HUES48 (cell line): Measurements from ENCODE around the gene NABP1.

Experiments used
- H3K27ac ChIP-seq: one replicate; pipeline ENCODE4 v1.7.0; 2013; ENCODE audit warnings: low read depth, low read length, inconsistent platforms
- H3K27me3 ChIP-seq: 2 replicates; pipeline ENCODE4 v1.6.1; 2013; ENCODE audit warnings: mild to moderate bottlenecking, low read length; ENCODE audit not compliant: control insufficient read depth, insufficient read depth
- H3K36me3 ChIP-seq: 2 replicates; pipeline ENCODE4 v1.6.1; 2013; ENCODE audit warnings: low read length; ENCODE audit not compliant: control insufficient read depth, insufficient read depth
- H3K4me1 ChIP-seq: 2 replicates; pipeline ENCODE4 v1.6.1; 2013; ENCODE audit warnings: mild to moderate bottlenecking, low read length; ENCODE audit not compliant: control insufficient read depth, insufficient read depth
- H3K4me3 ChIP-seq: 2 replicates; pipeline ENCODE4 v1.5.1; 2013; ENCODE audit warnings: mild to moderate bottlenecking, low read depth, low read length
- H3K9ac ChIP-seq: 2 replicates; pipeline ENCODE4 v1.6.1; 2013; ENCODE audit warnings: mild to moderate bottlenecking, low read depth, low read length, moderate library complexity
- H3K9me3 ChIP-seq: 2 replicates; pipeline ENCODE4 v1.6.1; 2013; ENCODE audit warnings: low read length; ENCODE audit not compliant: control insufficient read depth, insufficient read depth

The NABP1 gene, protein sequence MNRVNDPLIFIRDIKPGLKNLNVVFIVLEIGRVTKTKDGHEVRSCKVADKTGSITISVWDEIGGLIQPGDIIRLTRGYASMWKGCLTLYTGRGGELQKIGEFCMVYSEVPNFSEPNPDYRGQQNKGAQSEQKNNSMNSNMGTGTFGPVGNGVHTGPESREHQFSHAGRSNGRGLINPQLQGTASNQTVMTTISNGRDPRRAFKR

GRCh38 chr2:191677646-191678436 is at the start of gene NABP1:
Gene NABP1, plus strand, starts transcription at chr2:191678136. Its CDS starts 479 bp downstream, at chr2:191678615.
- peaks cover 10% of the 10 kb centered on the region; the same call in 1 of the 2 replicates for H3K4me1 ChIP-seq

GRCh38 chr2:191629001-191629453 is 48.9 kb upstream of the NABP1 start:
- H3K9ac ChIP-seq = no peak overlapping the region
- H3K27me3 ChIP-seq = no peaks in the 10 kb centered on the region
- H3K4me3 ChIP-seq = no peak overlapping the region
- H3K27ac ChIP-seq = no peak overlapping the region
- no peaks in the 10 kb centered on the region for H3K9me3 ChIP-seq
- H3K4me1 ChIP-seq = no peaks in the 10 kb centered on the region
- H3K36me3 ChIP-seq = no peaks in the 10 kb centered on the region

More at GRCh38 chr2:191677646-191678436, at the start of gene NABP1:
- Histone ChIP-seq H3K36me3 (peaks cover 7% of the 10 kb centered on the region), H3K9ac (peak within 1 kb of the TSS; percentile 70), H3K27me3 (peaks cover 12% of the 10 kb centered on the region), H3K9me3 (no peaks in the 10 kb centered on the region), H3K27ac (peak within 1 kb of the TSS; percentile 79), H3K4me3 (peak within 1 kb of the TSS; percentile 84)

- Histone ChIP-seq H3K4me1 (no peaks in the 10 kb centered on the region), H3K9me3 (no peaks in the 10 kb centered on the region), H3K4me3 (no peak overlapping the region), H3K27me3 (no peaks in the 10 kb centered on the region), H3K36me3 (no peaks in the 10 kb centered on the region), H3K9ac (no peak overlapping the region), H3K27ac (no peak overlapping the region)
These were observed 47.8 kb upstream of the NABP1 start for GRCh38 chr2:191629976-191630712.

DNA sequence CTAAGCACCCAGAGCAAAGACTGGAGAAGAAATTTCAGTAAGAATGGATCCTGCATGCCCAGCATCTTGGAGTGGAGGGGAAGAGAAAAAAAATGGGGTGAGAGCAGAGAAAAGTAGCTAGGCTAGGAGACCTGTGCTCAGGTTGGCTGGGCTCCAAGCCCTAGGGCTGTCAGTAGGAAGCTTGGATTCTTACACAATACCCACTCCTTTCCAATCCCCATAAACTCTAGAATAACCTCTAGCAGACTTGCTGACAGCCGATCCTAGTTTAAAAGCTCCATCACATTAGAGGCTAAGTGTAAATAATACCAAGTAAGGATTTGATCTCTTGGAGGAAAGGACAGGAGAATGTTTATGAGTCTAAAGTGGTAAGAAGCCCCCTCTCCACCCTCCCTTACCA is 46.2 kb upstream of the NABP1 start:
- Histone ChIP-seq H3K9ac (no peak overlapping the region), H3K9me3 (no peaks in the 10 kb centered on the region), H3K36me3 (no peaks in the 10 kb centered on the region), H3K4me3 (no peak overlapping the region), H3K27me3 (no peaks in the 10 kb centered on the region), H3K27ac (no peak overlapping the region), H3K4me1 (no peaks in the 10 kb centered on the region)

- Histone ChIP-seq H3K9ac (no peak overlapping the region), H3K9me3 (no peaks in the 10 kb centered on the region), H3K27ac (no peak overlapping the region), H3K27me3 (no peaks in the 10 kb centered on the region), H3K4me1 (peaks cover 4% of the 10 kb centered on the region; the same call in 1 of the 2 replicates), H3K36me3 (no peaks in the 10 kb centered on the region), H3K4me3 (no peak overlapping the region)
These were observed 45.5 kb upstream of the NABP1 start for GRCh38 chr2:191632426-191632825.

GRCh38 chr2:191634791-191635190 is 43.1 kb upstream of the NABP1 start:
- H3K36me3 ChIP-seq = no peaks in the 10 kb centered on the region
- no peak overlapping the region for H3K27ac ChIP-seq
- H3K4me3 ChIP-seq = no peak overlapping the region
- H3K4me1 ChIP-seq = peaks cover 17% of the 10 kb centered on the region
- H3K9me3 ChIP-seq = no peaks in the 10 kb centered on the region
- H3K27me3 ChIP-seq = no peaks in the 10 kb centered on the region
- H3K9ac ChIP-seq = no peak overlapping the region

GRCh38 chr2:191635333-191636234 is 42.4 kb upstream of the NABP1 start:
- Histone ChIP-seq H3K9me3 (no peaks in the 10 kb centered on the region), H3K9ac (no peak overlapping the region), H3K27me3 (no peaks in the 10 kb centered on the region), H3K4me3 (no peak overlapping the region), H3K27ac (no peak overlapping the region), H3K36me3 (no peaks in the 10 kb centered on the region), H3K4me1 (peaks cover 17% of the 10 kb centered on the region)

- no peak overlapping the region for H3K27ac ChIP-seq
- no peaks in the 10 kb centered on the region for H3K9me3 ChIP-seq
- H3K27me3 ChIP-seq = no peaks in the 10 kb centered on the region
- H3K9ac ChIP-seq = no peak overlapping the region
- H3K36me3 ChIP-seq = no peaks in the 10 kb centered on the region
- H3K4me3 ChIP-seq = no peak overlapping the region
- H3K4me1 ChIP-seq = peaks cover 17% of the 10 kb centered on the region
These were observed 41.7 kb upstream of the NABP1 start for GRCh38 chr2:191636235-191636543.

GRCh38 chr2:191636586-191636985 is 41.4 kb upstream of the NABP1 start:
- peak overlapping the region; percentile 65 for H3K27ac ChIP-seq
- H3K9me3 ChIP-seq = no peaks in the 10 kb centered on the region
- no peaks in the 10 kb centered on the region for H3K27me3 ChIP-seq
- no peak overlapping the region for H3K9ac ChIP-seq
- peaks cover 17% of the 10 kb centered on the region for H3K4me1 ChIP-seq
- H3K4me3 ChIP-seq = no peak overlapping the region
- no peaks in the 10 kb centered on the region for H3K36me3 ChIP-seq
